Stimulated activated CD4-positive, alpha-beta T cell treated with anti-CD3 and anti-CD28 coated beads, Interleukin-15, amount 100 ng/mL, for 48 hours (primary cell): ENCODE results near the gene FCGR3B.
"Not testable (repeated sequence)": the region's sequence is repeated elsewhere in the genome, so short reads cannot be mapped to it uniquely, and the experiment has no call there.

ENCODE experiments used
- DNase-seq, 2 donors: peaks; one replicate each; pipeline ENCODE4 v3.0.0-alpha.2; 2020; ENCODE audit warnings: low read depth in 2 of 2

Gene FCGR3B

GRCh38 chr1:161605762-161606540 lies 25.0 kb downstream of the FCGR3B start:
- not testable (repeated sequence) for DNase-seq

- DNase-seq = not testable (repeated sequence)
These were observed 26.0 kb downstream of the FCGR3B start for GRCh38 chr1:161605024-161605423.

GRCh38 chr1:161597077-161597476 lies 33.9 kb downstream of the FCGR3B start:
- not testable (repeated sequence) for DNase-seq

- DNase-seq = not testable (repeated sequence)
These were observed 35.4 kb downstream of the FCGR3B start for GRCh38 chr1:161595583-161595982.

- not testable (repeated sequence) for DNase-seq
These were observed 35.8 kb downstream of the FCGR3B start for GRCh38 chr1:161595173-161595572.

- DNase-seq = not testable (repeated sequence)
These were observed 36.5 kb downstream of the FCGR3B start for GRCh38 chr1:161594269-161594984.

- DNase-seq = not testable (repeated sequence)
These were observed 37.8 kb downstream of the FCGR3B start for GRCh38 chr1:161593092-161593755.

GRCh38 chr1:161592586-161592985 lies 38.4 kb downstream of the FCGR3B start:
- DNase-seq = not testable (repeated sequence)

GRCh38 chr1:161589920-161590319 lies 41.1 kb downstream of the FCGR3B start:
- not testable (repeated sequence) for DNase-seq

GRCh38 chr1:161589365-161589764 lies 41.6 kb downstream of the FCGR3B start:
- not testable (repeated sequence) for DNase-seq

- not testable (repeated sequence) for DNase-seq
These were observed 42.4 kb downstream of the FCGR3B start for GRCh38 chr1:161588596-161588995.

GRCh38 chr1:161582882-161583281 lies 48.1 kb downstream of the FCGR3B start:
- DNase-seq = not testable (repeated sequence)

- not testable (repeated sequence) for DNase-seq
These were observed 50.0 kb downstream of the FCGR3B start for GRCh38 chr1:161580879-161581537.

- DNase-seq = not testable (repeated sequence)
These were observed 51.0 kb downstream of the FCGR3B start for GRCh38 chr1:161579856-161580507.

GRCh38 chr1:161576676-161577075 lies 54.3 kb downstream of the FCGR3B start:
- DNase-seq = not testable (repeated sequence)
